OCI-LY3 (cell line): Measurements from ENCODE around the gene PLEKHG3.

Source experiments
- CTCF ChIP-seq: fragments of 200-600, 300-600 bp; sonication (generic); IDR thresholded peaks from 2 replicates; pipeline ENCODE4 v1.5.1; 2014; ENCODE audit warnings: antibody characterized with exemption, low read length, low read depth
- EZH2phosphoT487 ChIP-seq: fragments of 200-600 bp; shearing (Covaris generic); IDR thresholded peaks from 2 replicates; pipeline ENCODE4 v1.6.1; 2018; ENCODE audit warnings: antibody characterized with exemption, mixed run types, low read depth

- no peak for TF ChIP-seq CTCF
- TF ChIP-seq EZH2phosphoT487: no peak
Measured at GRCh38 chr14:64722842-64723447, 18.7 kb downstream of the PLEKHG3 start.
